Lung microvascular endothelial cell (primary cell): ENCODE results near the gene PAX5. TPM values are rescaled to one million over a fixed set of nuclear protein-coding genes. Genes with fewer than 3 reads are reported as not detected.

Experiments
- total RNA-seq: library from RNA; depleted of rRNA; stranded (reverse); fragments of >200 nt; gene quantifications from 2 replicates; pipeline ENCODE4 v1.2.1, GENCODE V29; 2014

PAX5 gene
- total RNA-seq, 1 donor from 2014 or later = not detected

Other genes with a start within 250 kb of the PAX5 start
- 6.5 and 9.9 TPM in 2 replicates for gene ZCCHC7, start 86.3 kb upstream of the PAX5 start, total RNA-seq